Duodenal mucosa (tissue), 2 donors: ENCODE results near the gene MIF4GD.

ENCODE experiments used
- H3K27ac ChIP-seq: one replicate; pipeline ENCODE4 v1.7.0; 2013; ENCODE audit warnings: low read depth, low read length
- H3K27me3 ChIP-seq, 2 donors: one replicate each; pipeline ENCODE4 v1.7.0; 2013; ENCODE audit warnings: low read length in 2 of 2, control low read depth in 1 of 2; ENCODE audit not compliant: insufficient read depth in 2 of 2, control insufficient read depth in 1 of 2
- H3K36me3 ChIP-seq, 2 donors: one replicate each; pipeline ENCODE4 v1.7.0; 2013; ENCODE audit warnings: low read length in 2 of 2, control low read depth in 1 of 2; ENCODE audit not compliant: insufficient read depth in 2 of 2, control insufficient read depth in 1 of 2
- H3K4me1 ChIP-seq, 2 donors: one replicate each; pipeline ENCODE4 v1.7.0; 2013; ENCODE audit warnings: low read length in 2 of 2, control low read depth in 1 of 2; ENCODE audit not compliant: insufficient read depth in 2 of 2, control insufficient read depth in 1 of 2
- H3K4me3 ChIP-seq, 2 donors: one replicate each; pipeline ENCODE4 v1.7.0; 2013; ENCODE audit warnings: low read length in 2 of 2, low read depth in 1 of 2
- H3K9ac ChIP-seq, 2 donors: one replicate each; pipeline ENCODE4 v1.7.0; 2013; ENCODE audit warnings: low read length in 2 of 2, low read depth in 1 of 2
- H3K9me3 ChIP-seq, 2 donors: one replicate each; pipeline ENCODE4 v1.7.0; 2013; ENCODE audit warnings: low read length in 2 of 2, control low read depth in 1 of 2; ENCODE audit not compliant: control insufficient read depth in 1 of 2

MIF4GD gene

DNA sequence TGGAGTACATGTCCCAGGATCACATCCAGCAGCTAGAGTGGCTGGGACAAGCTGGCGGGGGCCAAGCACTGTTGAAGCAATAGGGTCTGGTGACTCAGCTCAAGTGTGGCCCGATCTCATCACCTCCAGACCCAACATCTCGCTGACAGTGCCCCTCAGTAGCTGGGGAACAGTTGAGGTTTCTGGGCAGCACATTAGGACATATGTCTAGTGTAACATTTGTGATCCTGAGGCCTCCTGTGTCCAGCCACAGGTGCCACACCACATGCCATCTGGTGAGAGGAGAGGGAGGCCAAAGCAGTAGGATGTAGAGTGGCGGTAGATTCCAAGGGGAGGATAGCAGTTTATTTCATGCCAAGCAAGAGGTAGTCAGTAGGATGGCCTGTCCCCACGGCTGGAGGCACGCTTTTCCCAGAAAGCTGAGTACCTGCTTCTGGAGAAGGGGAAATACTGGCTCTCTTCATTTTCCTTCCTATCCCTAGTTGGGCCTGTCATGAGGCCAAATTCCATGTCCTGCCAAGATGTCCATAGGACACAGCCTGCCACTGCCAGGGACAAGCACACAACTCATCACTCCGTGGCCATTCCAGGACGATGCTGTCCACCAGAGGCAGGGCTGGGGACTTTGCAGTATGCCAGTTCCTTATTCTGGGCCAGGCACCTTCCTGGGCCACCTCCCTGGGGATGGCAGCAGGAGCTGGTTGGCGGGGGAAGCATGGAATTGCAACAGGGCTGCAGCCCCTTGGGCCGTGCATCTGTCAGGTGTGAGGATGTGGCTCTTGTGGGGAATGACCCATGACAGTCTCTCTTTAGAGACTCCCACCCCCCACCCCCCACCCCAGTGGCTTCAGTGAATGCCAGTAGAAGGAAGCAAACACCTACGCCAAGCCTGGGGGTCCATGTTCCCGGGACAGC, 33.7 kb downstream of the MIF4GD start:
- Histone ChIP-seq H3K27me3 (no peaks in the 10 kb centered on the region), H3K4me3 (no peak overlapping the region), H3K36me3 (peaks cover 64 to 89% of the 10 kb centered on the region in 2 donors), H3K27ac (no peak overlapping the region), H3K4me1 (peaks cover 11 to 21% of the 10 kb centered on the region in 2 donors), H3K9ac (no peak overlapping the region), H3K9me3 (no peaks in the 10 kb centered on the region)

DNA sequence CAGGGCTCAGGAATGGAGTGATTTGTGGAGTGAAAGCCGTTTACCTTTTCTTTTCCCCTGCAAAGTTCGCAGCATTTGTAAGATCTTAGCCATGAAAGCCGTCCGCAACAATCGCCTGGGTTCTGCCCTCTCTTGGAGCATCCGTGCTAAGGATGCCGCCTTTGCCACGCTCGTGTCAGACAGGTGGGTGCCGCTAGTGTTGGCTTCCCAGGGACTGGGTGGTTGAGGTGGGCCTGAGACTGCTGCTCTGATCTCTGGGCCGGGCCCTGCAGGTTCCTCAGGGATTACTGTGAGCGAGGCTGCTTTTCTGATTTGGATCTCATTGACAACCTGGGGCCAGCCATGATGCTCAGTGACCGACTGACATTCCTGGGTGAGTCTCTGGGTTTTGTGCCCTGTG, 38.2 kb downstream of the MIF4GD start:
- Histone ChIP-seq H3K9me3 (no peaks in the 10 kb centered on the region), H3K27ac (no peak overlapping the region), H3K4me3 (no peak overlapping the region), H3K4me1 (peaks cover 0 to 5% of the 10 kb centered on the region in 2 donors), H3K36me3 (peaks cover 52 to 87% of the 10 kb centered on the region in 2 donors), H3K27me3 (no peaks in the 10 kb centered on the region), H3K9ac (no peak overlapping the region)

DNA sequence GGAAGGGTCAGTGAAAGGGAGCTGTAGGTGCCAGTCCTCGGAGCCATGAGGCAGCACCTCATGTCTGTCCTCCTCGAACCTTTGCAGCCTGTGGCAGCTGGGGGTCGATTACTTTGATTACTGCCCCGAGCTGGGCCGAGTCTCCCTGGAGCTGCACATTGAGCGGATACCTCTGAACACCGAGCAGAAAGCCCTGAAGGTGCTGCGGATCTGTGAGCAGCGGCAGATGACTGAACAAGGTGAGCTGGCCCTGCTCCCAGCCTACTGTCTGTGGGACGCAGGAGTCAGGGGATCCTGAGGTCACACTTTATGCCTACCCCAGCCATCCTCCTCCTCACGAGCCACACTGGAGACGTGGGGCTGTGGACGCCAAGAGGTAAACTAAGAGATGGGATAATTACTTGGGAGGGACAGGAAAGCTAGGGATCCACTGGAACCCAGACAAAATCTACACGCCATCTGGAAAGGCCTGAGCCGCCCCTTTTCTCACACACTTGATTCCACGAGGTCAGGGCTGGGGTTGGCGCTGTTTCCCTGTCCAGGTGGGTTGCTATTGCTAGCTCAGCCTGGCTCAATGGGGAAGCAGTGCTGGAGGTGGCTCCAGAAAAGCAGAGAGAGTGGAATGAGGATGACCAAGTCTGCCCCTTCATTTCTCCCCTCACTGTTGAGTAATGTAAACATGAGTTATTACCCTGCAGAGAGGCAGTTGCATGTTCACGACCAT, 39.1 kb downstream of the MIF4GD start:
- Histone ChIP-seq H3K9me3 (no peaks in the 10 kb centered on the region), H3K9ac (no peak overlapping the region), H3K27ac (no peak overlapping the region), H3K27me3 (no peaks in the 10 kb centered on the region), H3K36me3 (peaks cover 45 to 83% of the 10 kb centered on the region in 2 donors), H3K4me3 (no peak overlapping the region), H3K4me1 (peaks cover 0 to 5% of the 10 kb centered on the region in 2 donors)

DNA sequence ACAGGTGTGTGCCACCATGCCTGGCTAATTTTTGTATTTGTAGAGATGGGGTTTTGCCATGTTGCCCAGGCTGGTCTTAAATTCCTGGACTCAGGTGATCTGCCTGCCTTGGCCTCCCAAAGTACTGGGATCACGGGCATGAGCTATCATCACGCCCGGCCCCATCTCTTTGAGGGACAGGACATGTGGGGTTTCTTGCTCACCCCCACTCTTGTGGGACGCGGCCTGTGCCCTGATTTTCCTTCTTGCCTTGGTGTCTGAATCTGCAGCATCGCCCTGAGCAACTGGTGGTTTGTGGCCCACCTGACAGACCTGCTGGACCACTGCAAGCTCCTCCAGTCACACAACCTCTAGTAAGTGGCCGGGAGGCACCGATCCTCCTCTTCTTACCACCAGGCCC, 40.0 kb downstream of the MIF4GD start:
- H3K9ac ChIP-seq: no peak overlapping the region
- no peaks in the 10 kb centered on the region for H3K9me3 ChIP-seq
- H3K4me1 ChIP-seq: peaks cover 0 to 5% of the 10 kb centered on the region in 2 donors
- H3K36me3 ChIP-seq: peaks cover 45 to 83% of the 10 kb centered on the region in 2 donors
- H3K27me3 ChIP-seq: no peaks in the 10 kb centered on the region
- no peak overlapping the region for H3K4me3 ChIP-seq
- no peak overlapping the region for H3K27ac ChIP-seq

DNA sequence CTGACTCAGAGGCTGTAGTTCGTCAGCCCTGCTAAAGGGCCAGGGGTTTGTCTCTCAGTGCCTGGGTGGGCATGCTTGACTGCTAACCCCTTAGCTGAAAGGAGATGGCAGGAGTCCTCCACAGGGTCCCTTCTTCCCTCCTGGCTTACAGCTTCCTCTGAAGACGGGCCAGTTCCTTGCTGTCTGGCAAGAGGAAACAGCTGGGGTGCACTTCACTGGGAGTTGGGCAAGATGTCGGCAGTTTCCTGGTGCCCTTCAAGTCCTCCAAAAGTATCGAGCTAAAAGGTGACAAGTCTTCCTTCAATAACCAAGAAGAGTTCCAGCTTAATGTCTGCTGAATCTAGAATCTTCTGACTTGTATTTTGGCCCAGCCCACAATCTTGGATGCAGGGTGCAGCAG, 42.2 kb downstream of the MIF4GD start:
- Histone ChIP-seq H3K36me3 (peaks cover 38 to 77% of the 10 kb centered on the region in 2 donors), H3K4me3 (no peak overlapping the region), H3K27ac (no peak overlapping the region), H3K9ac (no peak overlapping the region), H3K27me3 (no peaks in the 10 kb centered on the region), H3K4me1 (peaks cover 0 to 5% of the 10 kb centered on the region in 2 donors), H3K9me3 (no peaks in the 10 kb centered on the region)

DNA sequence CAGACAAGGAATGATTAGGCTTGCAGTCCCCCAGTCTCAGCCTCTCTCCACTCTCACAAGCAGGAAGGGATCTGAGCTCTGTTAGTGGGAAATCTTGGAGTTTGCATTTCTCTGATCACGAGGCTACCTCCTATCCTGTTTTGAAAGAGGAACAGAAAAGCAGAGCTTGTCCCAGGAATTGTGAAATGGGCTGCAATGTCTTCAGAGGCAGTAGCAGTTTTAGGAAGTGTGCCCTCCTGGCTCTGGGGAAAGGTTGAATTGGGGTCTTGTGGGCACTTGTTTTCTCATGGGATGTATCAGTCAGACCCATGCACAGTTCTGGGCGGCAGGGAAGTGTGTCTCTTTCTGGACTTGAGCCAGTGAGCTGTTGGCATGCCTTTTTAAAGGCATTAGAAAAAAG, 42.7 kb downstream of the MIF4GD start:
- Histone ChIP-seq H3K4me1 (peaks cover 0 to 5% of the 10 kb centered on the region in 2 donors), H3K9ac (no peak overlapping the region), H3K9me3 (no peaks in the 10 kb centered on the region), H3K27ac (no peak overlapping the region), H3K36me3 (peaks cover 38 to 82% of the 10 kb centered on the region in 2 donors), H3K27me3 (no peaks in the 10 kb centered on the region), H3K4me3 (no peak overlapping the region)

DNA sequence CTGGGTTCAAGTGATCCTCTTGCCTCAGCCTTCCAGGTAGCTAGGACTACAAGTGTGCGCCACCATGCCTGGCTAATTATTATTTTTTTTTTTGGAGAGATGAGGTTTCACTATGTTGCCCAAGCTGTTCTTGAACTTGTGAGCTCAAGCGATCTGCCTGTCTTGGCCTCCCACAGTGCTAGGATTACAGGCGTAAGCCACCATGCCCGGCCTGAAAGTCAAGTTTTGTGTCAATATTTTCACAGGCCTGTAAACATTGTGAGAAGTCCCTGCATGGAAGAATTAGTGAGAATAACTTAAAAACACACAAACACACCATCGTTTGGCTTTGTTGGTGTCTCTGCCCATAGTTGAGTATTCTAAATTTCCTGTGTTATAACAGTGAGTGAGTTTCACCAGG, 43.3 kb downstream of the MIF4GD start:
- Histone ChIP-seq H3K9me3 (no peaks in the 10 kb centered on the region), H3K27me3 (no peaks in the 10 kb centered on the region), H3K4me3 (no peak overlapping the region), H3K27ac (no peak overlapping the region), H3K9ac (no peak overlapping the region), H3K36me3 (peaks cover 33 to 81% of the 10 kb centered on the region in 2 donors), H3K4me1 (peaks cover 0 to 5% of the 10 kb centered on the region in 2 donors)

DNA sequence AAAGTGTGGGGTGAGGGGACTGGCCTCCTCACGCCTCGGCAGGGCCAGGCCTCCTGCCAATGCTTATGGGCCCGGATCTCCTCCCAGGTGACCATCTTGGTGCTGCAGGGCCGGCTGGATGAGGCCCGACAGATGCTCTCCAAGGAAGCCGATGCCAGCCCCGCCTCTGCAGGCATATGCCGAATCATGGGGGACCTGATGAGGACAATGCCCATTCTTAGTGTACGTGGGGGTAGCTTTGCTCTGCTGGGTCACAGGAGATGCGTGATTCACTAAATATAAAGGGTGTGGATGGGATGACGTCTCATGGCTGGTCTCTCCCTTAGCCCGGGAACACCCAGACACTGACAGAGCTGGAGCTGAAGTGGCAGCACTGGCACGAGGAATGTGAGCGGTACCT, 46.0 kb downstream of the MIF4GD start:
- peaks cover 24 to 66% of the 10 kb centered on the region in 2 donors for H3K36me3 ChIP-seq
- H3K4me1 ChIP-seq: peaks cover 0 to 5% of the 10 kb centered on the region in 2 donors
- no peaks in the 10 kb centered on the region for H3K27me3 ChIP-seq
- no peaks in the 10 kb centered on the region for H3K9me3 ChIP-seq
- no peak overlapping the region for H3K9ac ChIP-seq
- no peak overlapping the region for H3K27ac ChIP-seq
- no peak overlapping the region for H3K4me3 ChIP-seq

DNA sequence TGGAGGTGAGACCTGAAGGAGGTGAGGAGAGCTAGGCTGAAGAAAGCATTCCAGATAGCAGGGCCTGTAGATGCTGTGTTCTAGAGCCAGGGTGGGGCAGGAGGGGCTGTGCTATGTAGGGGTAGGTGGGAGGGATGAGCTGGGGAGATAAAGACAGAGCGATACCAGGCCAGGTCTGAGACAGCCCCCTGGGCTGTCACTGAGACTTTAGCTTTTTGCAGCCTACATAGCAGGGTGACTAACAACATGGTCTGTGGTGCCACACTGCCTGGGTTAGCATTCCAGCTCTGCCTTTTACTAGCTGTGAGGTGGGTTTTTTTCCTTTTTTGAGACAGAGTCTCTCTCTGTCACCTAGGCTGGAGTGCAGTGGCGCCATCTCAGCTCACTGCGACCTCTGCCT, 51.2 kb downstream of the MIF4GD start:
- H3K4me1 ChIP-seq: no peaks in the 10 kb centered on the region
- no peak overlapping the region for H3K4me3 ChIP-seq
- no peak overlapping the region for H3K27ac ChIP-seq
- no peak overlapping the region for H3K9ac ChIP-seq
- no peaks in the 10 kb centered on the region for H3K27me3 ChIP-seq
- no peaks in the 10 kb centered on the region for H3K9me3 ChIP-seq
- H3K36me3 ChIP-seq: peaks cover 29 to 69% of the 10 kb centered on the region in 2 donors

DNA sequence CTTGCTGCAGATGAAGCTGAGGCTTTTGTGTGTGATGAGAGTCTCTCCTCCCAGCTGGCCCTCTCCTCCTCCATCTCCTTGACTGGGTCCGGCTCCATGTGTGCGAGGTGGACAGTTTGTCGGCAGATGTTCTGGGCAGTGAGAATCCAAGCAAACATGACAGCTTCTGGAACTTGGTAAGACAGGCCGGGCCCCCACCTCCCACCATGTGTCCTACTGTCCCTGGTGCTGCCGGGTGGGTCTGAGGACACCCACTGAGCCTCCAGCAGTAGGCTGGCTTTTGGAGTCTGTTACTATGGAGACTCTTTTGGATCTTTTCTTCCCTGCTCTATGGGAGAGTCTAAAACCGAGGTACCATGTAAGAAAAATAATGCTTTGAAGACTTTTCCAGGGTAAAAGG, 52.9 kb downstream of the MIF4GD start:
- Histone ChIP-seq H3K4me1 (no peaks in the 10 kb centered on the region), H3K36me3 (peaks cover 35 to 74% of the 10 kb centered on the region in 2 donors), H3K9me3 (no peaks in the 10 kb centered on the region), H3K27ac (no peak overlapping the region), H3K27me3 (no peaks in the 10 kb centered on the region), H3K9ac (no peak overlapping the region), H3K4me3 (no peak overlapping the region)
